ENCODE data around the gene VSIG8. TPM values are rescaled to one million over a fixed set of nuclear protein-coding genes. Genes with fewer than 3 reads are reported as not detected.

Gene VSIG8
- total and polyA plus RNA-seq, 12 donors, result 0.44 TPM; not detected in 11

DNA sequence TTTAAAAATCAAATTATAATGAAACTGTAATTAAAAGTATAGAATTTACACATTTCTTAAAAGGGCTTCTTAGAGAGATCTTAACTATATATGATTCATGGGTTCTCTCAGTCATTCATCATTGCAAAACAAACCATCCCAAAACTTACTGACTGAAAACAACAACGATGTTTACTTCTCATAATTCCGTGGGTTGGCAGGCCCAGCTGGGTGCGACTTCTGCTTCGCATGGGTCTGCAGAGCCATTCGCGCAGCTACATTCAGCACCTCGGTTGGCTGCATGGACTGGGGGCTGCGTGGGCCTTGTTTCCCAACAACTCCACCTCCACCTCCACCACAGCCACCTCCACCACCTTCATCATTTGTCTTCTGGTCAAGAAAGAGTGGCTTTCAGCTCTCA lies 31.7 kb downstream of the VSIG8 start:
- no peaks in the 10 kb centered on the region for H3K9me3 ChIP-seq
- H3K4me3 ChIP-seq, result no peak overlapping the region
- intact Hi-C loops (cut with DNase I), result no loop called here
- H3K4me1 ChIP-seq, result peaks cover 0 to 50% (median 0%) of the 10 kb centered on the region in 9 donors
- TF ChIP-seq, protein P1, sequence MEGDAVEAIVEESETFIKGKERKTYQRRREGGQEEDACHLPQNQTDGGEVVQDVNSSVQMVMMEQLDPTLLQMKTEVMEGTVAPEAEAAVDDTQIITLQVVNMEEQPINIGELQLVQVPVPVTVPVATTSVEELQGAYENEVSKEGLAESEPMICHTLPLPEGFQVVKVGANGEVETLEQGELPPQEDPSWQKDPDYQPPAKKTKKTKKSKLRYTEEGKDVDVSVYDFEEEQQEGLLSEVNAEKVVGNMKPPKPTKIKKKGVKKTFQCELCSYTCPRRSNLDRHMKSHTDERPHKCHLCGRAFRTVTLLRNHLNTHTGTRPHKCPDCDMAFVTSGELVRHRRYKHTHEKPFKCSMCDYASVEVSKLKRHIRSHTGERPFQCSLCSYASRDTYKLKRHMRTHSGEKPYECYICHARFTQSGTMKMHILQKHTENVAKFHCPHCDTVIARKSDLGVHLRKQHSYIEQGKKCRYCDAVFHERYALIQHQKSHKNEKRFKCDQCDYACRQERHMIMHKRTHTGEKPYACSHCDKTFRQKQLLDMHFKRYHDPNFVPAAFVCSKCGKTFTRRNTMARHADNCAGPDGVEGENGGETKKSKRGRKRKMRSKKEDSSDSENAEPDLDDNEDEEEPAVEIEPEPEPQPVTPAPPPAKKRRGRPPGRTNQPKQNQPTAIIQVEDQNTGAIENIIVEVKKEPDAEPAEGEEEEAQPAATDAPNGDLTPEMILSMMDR (IDR thresholded peaks at IDR 0.05), result no peak
- no peak overlapping the region for H3K27ac ChIP-seq
- peaks cover 0 to 46% (median 0%) of the 10 kb centered on the region in 9 donors for H3K36me3 ChIP-seq
- no peaks in the 10 kb centered on the region for H3K27me3 ChIP-seq
- WGBS, 2 donors, result 88 to 90% methylated on average over 8 of the region's 8 CpGs
- ATAC-seq (no peak), DNase-seq (no peak)

DNA sequence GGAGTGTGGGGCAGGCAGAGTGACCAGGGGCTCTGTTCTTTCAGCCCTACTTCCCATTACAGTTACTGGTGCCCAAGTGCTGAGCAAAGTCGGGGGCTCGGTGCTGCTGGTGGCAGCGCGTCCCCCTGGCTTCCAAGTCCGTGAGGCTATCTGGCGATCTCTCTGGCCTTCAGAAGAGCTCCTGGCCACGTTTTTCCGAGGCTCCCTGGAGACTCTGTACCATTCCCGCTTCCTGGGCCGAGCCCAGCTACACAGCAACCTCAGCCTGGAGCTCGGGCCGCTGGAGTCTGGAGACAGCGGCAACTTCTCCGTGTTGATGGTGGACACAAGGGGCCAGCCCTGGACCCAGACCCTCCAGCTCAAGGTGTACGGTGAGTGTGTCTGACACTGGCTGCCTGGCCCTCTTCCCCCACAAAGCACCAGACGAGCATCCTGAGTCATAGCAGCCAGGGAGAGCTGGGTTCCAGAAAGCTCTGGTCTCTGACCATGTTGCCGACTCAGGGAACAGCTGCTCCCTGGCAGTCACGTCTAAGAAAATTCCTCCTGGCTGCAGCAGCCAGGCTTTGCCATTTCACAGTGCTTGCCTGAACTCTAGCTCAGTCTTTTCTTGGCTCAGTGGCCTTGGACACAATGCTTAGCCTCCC lies 32.5 kb downstream of the VSIG8 start:
- peaks cover 0 to under 1% (median 0%) of the 10 kb centered on the region in 7 donors for H3K27me3 ChIP-seq
- H3K4me3 ChIP-seq, result peak overlapping the region in 1 of 10 donors; percentile 55
- peak overlapping the region in 1 of 10 donors; percentile 85 for H3K27ac ChIP-seq
- TF ChIP-seq, protein P1 (IDR thresholded peaks at IDR 0.05), result no peak
- no peak for DNase-seq
- intact Hi-C loops (cut with DNase I), result no loop called here
- peak in 5 of 8 donors; percentile 16 to 63 (median 45) for ATAC-seq
- WGBS, 2 donors, result 81 to 85% methylated on average over 18 of the region's 18 CpGs
- peaks cover 0 to 38% (median 0%) of the 10 kb centered on the region in 9 donors for H3K36me3 ChIP-seq
- peaks cover 0 to 57% (median 0%) of the 10 kb centered on the region in 9 donors for H3K4me1 ChIP-seq
- no peaks in the 10 kb centered on the region for H3K9me3 ChIP-seq

DNA sequence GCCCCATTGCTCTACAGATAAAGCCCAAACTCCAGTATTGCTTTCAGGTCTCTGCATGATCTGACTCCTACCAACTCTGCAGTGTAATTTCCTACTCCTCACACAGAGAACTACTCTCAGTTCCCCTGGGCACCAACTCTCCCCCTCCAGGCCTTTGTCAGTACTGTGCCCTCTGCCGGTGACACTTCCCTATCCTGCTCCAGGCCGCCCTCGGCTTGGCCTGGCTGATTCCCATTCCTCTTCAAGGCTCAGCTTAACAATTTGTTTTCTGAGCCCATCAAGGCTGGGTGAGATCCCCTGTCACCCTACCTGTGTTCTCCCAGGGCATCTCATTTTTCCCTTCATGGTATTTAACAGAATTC lies 33.2 kb downstream of the VSIG8 start:
- no peaks in the 10 kb centered on the region for H3K9me3 ChIP-seq
- H3K27me3 ChIP-seq, result peaks cover 0 to 7% (median 0%) of the 10 kb centered on the region in 7 donors
- H3K36me3 ChIP-seq, result peaks cover 0 to 31% (median 0%) of the 10 kb centered on the region in 9 donors
- peaks cover 0 to 64% (median 0%) of the 10 kb centered on the region in 9 donors for H3K4me1 ChIP-seq
- TF ChIP-seq, protein P1 (IDR thresholded peaks at IDR 0.05), result peak in 8 of 9 donors; percentile 20 to 67 (median 61)
- peak overlapping the region in 1 of 10 donors; percentile 55 for H3K4me3 ChIP-seq
- intact Hi-C loops (cut with DNase I), result no loop called here
- peak; percentile 50 to 58 for DNase-seq
- WGBS, 2 donors, result 16 to 27% methylated on average over 3 of the region's 3 CpGs
- peak in 7 of 8 donors; percentile 76 to 89 (median 85) for ATAC-seq
- peak overlapping the region in 1 of 10 donors; percentile 85 for H3K27ac ChIP-seq

DNA sequence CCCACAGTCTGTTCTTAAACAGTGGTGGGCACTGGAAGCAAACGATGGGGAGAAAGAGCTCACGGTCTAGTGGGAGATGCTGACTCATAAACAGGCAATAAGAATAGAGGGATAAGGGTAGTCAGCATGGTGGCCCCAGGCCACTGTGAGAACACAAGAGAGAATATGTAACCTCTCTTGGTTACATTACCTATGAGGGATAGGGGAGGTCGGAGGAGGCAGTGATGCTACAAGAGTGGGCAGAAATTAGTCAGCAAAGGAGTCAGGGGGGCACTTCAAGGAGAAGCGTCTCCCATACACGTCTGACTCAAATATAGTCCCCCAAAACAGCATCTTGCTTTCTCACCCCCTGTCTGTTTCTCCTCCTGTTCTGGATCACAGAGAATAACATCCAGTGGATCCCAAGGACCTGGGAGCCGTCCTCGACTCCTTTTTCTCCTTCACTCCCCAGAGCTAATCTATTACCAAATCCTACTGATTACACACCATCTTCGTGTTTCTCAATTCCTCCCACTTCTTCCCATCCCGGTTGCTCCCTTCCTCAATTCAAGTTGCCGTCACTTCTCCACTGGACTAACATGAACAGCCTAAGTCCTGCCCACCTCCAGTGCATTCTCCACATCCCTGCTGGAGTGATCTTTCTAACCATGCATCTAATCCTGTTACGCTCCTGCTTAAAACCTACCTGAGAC lies 33.7 kb downstream of the VSIG8 start:
- TF ChIP-seq, protein P1 (IDR thresholded peaks at IDR 0.05), result no peak
- intact Hi-C loops (cut with DNase I), result no loop called here
- no peak for DNase-seq
- H3K4me3 ChIP-seq, result peak overlapping the region in 1 of 10 donors; percentile 55
- H3K9me3 ChIP-seq, result no peaks in the 10 kb centered on the region
- WGBS, 2 donors, result 88 to 90% methylated on average over 11 of the region's 11 CpGs
- ATAC-seq, result peak in 3 of 8 donors; percentile 4 to 36 (median 23)
- H3K4me1 ChIP-seq, result peaks cover 0 to 69% (median 0%) of the 10 kb centered on the region in 9 donors
- H3K27ac ChIP-seq, result peak overlapping the region in 1 of 10 donors; percentile 85
- H3K36me3 ChIP-seq, result peaks cover 0 to 27% (median 0%) of the 10 kb centered on the region in 9 donors
- H3K27me3 ChIP-seq, result peaks cover 0 to 12% (median 0%) of the 10 kb centered on the region in 7 donors
